D721Med (cell line): ENCODE measurements around the gene RGCC.

Source experiments
- DNase-seq: peaks from one replicate; pipeline ENCODE4 v3.0.0; 2011; ENCODE audit warnings: low spot score; ENCODE audit not compliant: insufficient read length
- FAIRE-seq: peaks from 2 replicates; lab custom pipeline; 2011; peaks lifted over from hg19 to GRCh38; lab: Jason Lieb, UNC
- TF ChIP-seq, protein P1 (sequence below): IDR thresholded peaks from 2 replicates; pipeline ENCODE4 v1.5.1; 2012; ENCODE audit warnings: mild to moderate bottlenecking, control low read depth; ENCODE audit not compliant: insufficient read depth; ENCODE audit errors: missing control alignments

Gene RGCC

DNA sequence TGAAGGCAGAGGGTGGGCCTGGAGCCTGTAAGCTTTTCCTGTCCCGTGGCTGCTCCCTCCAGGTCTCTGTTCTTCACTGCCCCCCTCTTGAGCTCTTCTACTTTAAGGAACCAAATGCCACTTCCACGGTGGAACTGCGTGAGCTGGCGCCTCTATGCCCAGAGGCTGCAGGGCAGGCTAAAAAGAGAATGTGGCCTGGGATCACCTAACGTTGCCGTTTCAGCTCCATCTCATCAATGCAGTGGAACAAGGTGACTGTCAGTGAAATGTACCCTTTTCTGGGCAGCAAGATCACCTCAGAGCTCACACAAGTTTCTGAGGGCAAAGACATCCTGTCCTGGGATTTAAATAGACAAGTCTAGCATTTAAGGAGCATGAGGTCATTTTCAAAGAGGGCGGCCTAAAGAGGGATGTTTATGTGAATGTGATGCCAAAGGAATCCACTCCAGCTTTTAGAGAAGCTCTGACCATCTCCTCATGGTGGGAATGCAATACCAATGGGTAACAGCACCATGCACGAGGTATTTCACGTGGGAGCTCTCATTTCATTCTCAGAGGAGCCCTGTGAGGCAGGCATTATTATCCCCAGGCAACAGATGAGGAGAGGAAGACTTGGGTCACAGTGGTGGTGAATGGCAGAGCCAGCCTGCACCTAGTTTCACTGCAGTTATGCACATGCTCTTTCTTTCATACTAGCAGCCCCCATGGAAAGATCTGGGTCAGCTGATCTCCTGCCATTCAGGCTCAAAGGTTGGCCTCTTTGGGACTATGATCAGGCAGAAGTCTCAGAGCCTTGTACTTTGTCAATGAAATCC, 39.3 kb downstream of the RGCC start:
- FAIRE-seq (no peak), DNase-seq (no peak)
- TF ChIP-seq, protein P1, sequence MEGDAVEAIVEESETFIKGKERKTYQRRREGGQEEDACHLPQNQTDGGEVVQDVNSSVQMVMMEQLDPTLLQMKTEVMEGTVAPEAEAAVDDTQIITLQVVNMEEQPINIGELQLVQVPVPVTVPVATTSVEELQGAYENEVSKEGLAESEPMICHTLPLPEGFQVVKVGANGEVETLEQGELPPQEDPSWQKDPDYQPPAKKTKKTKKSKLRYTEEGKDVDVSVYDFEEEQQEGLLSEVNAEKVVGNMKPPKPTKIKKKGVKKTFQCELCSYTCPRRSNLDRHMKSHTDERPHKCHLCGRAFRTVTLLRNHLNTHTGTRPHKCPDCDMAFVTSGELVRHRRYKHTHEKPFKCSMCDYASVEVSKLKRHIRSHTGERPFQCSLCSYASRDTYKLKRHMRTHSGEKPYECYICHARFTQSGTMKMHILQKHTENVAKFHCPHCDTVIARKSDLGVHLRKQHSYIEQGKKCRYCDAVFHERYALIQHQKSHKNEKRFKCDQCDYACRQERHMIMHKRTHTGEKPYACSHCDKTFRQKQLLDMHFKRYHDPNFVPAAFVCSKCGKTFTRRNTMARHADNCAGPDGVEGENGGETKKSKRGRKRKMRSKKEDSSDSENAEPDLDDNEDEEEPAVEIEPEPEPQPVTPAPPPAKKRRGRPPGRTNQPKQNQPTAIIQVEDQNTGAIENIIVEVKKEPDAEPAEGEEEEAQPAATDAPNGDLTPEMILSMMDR = no peak

DNA sequence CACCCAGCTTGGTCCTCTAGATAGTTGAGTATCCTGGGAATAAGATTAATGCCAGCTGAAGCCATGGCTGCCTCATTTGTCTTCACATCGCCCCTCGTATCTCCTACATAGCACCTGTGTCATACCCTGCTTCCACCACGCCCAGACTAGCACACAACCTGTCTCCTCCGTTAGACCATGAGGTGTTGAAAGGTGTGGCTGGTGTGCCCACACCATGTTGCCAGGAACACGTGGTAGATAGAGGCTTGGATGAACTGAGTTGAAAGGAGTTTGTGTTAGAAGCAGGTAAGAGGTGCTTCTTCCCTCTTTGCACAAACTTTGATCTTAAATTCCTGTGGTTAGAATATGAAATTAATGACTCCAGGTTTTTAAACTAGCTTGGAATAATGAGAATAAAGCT, 40.1 kb downstream of the RGCC start:
- FAIRE-seq (no peak), DNase-seq (no peak)
- TF ChIP-seq, protein P1 = no peak

DNA sequence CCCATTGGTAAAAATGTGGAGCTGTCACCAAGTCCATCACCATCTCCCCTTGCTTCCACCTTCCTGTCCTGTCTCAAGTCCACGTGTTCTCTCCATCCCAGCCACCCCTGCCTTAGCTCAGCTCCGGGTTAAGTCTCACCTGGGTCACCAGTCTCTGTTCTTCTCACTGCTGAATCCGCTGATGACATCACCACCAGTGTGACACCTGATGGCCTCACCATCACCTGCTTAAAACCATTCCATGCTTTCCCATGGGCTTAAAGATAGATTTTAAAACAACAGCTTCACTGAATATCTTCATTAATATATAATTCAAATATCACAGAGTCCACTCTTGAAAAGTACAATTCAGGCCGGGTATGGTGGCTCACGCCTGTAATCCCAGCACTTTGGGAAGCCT, 42.1 kb downstream of the RGCC start:
- TF ChIP-seq, protein P1 = no peak
- DNase-seq (no peak), FAIRE-seq (no peak)

DNA sequence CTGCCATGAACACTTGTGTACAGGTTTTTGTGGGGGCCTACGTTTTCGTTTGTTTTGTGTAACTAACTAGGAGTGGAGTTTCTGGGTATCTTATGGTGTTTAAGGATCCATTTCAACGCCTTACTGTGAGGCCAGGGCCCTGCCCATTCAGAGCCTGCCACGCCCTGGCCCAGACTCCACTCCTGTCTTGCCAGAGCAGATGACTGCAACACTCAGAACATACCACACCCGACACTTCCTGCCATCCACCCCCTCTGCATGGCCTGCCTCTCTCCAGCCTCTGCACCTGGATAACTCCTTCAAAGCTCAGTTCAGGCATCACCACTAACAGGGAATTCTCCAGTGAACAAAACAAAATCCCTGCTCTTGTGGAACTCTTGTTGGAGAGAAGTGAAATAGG, 43.2 kb downstream of the RGCC start:
- DNase-seq (no peak), FAIRE-seq (no peak)
- TF ChIP-seq, protein P1 = no peak

DNA sequence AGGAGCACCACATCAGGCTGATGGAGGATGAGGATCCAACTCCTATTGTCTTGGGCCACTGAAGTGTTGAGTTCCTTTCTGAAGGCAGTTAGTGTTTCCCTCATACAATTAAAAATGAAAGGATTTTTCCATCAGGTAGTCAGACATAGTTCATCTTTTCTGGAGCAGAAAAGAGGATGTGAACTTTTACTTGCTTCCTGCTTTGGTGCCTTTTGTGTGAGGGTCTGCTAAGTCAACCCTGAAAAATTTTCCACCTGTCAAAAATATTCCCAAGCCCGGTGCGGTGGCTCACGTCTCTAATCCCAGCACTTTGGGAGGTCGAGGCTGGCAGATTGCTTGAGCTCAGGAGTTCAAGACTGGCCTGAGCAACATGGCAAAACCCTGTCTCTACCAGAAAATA, 43.9 kb downstream of the RGCC start:
- TF ChIP-seq, protein P1 = no peak
- FAIRE-seq (no peak), DNase-seq (no peak)

DNA sequence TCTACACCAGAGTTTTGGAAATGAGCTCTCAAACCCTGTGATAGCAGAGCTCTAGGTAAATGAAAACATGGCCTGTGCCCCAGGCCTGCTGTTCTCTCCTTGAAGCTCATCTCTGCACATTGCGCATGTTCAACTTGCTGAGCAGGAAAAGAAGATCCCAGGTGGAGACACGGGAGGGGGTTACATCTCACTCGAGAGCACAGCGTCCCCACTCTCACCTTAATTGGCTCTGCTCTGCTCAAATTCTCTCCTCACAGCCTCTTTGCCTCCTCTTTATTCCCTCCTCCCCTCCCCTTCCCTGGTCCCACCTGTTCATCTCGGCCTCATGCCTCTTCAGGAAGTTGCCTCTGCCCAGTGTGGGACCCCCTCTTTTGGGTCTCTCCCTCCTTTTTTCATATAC, 44.7 kb downstream of the RGCC start:
- TF ChIP-seq, protein P1 = no peak
- FAIRE-seq (no peak), DNase-seq (no peak)

DNA sequence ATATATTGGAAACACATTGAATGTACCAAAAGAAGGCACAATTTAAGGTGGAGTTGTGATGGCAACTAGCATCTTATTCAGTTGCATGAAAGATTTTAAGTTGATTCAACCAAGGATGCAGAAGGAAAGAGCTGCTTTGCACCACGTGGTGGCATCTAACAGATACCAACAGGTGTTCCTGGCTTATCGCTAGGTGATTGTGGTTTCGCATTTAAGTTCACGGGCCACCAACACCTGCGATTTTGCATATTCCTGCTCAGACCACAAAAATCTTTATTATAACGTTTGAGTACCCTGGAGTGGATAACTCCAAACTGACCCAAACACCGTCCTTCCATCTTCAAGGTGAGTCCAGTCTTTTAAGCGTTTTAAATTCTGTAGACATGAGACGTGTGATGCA, 45.3 kb downstream of the RGCC start:
- DNase-seq = no peak
- TF ChIP-seq, protein P1 = no peak
- no peak for FAIRE-seq
